Thoracic aorta (tissue), 2 donors: Measurements from ENCODE around the gene CCDC142. TPM values are rescaled to one million over a fixed set of nuclear protein-coding genes. Genes with fewer than 3 reads are reported as not detected.

Experiments
- ATAC-seq: fragments of 150-250 bp; one replicate; pipeline ENCODE4 v1.8.0; 2017; ENCODE audit warnings: low read depth; ENCODE audit not compliant: insufficient number of reproducible peaks, low FRiP score
- DNase-seq: peaks from one replicate; pipeline ENCODE4 v3.0.0-alpha.2; 2020; ENCODE audit warnings: low spot score
- H3K27ac ChIP-seq, 2 donors: fragments of 200-600 bp; sonication (generic); 1 replicate in 1 of 2; 2 replicates in 1 of 2; pipeline ENCODE4 v1.5.1; 2016; ENCODE audit warnings: mild to moderate bottlenecking in 2 of 2, moderate library complexity in 2 of 2
- H3K27me3 ChIP-seq: fragments of 200-600 bp; sonication (generic); replicated peaks from 2 replicates; pipeline ENCODE4 v1.6.0; 2016; ENCODE audit warnings: mild to moderate bottlenecking; ENCODE audit not compliant: insufficient read depth
- H3K36me3 ChIP-seq: fragments of 200-600 bp; sonication (generic); one replicate; pipeline ENCODE4 v1.5.1; 2016
- H3K4me1 ChIP-seq, 2 donors: fragments of 200-600 bp; sonication (generic); 1 replicate in 1 of 2; 2 replicates in 1 of 2; pipeline versions ENCODE4 v1.5.1 to v1.6.0; 2016; ENCODE audit warnings: low read depth in 2 of 2, mild to moderate bottlenecking in 1 of 2; ENCODE audit not compliant: control insufficient read depth in 1 of 2
- H3K4me3 ChIP-seq: fragments of 200-600 bp; sonication (generic); 2 replicates; pipeline ENCODE4 v1.5.1; 2016; ENCODE audit warnings: mild to moderate bottlenecking
- H3K9me3 ChIP-seq: fragments of 200-600 bp; sonication (generic); 2 replicates; pipeline ENCODE4 v1.5.1; 2016
- CTCF ChIP-seq: fragments of 200-600 bp; sonication (generic); IDR thresholded peaks from one replicate; pipeline ENCODE4 v1.5.1; 2019; ENCODE audit warnings: antibody characterized with exemption
- total RNA-seq, 2 donors: library from RNA; depleted of rRNA; stranded (reverse); fragments of >200 nt; gene quantifications; one replicate each; pipeline versions ENCODE4 v1.1.0 to v1.2.3, GENCODE V29; 2016

Gene CCDC142
- total RNA-seq, 2 donors from 2014 or later = 31.5 to 43.4 TPM

DNA sequence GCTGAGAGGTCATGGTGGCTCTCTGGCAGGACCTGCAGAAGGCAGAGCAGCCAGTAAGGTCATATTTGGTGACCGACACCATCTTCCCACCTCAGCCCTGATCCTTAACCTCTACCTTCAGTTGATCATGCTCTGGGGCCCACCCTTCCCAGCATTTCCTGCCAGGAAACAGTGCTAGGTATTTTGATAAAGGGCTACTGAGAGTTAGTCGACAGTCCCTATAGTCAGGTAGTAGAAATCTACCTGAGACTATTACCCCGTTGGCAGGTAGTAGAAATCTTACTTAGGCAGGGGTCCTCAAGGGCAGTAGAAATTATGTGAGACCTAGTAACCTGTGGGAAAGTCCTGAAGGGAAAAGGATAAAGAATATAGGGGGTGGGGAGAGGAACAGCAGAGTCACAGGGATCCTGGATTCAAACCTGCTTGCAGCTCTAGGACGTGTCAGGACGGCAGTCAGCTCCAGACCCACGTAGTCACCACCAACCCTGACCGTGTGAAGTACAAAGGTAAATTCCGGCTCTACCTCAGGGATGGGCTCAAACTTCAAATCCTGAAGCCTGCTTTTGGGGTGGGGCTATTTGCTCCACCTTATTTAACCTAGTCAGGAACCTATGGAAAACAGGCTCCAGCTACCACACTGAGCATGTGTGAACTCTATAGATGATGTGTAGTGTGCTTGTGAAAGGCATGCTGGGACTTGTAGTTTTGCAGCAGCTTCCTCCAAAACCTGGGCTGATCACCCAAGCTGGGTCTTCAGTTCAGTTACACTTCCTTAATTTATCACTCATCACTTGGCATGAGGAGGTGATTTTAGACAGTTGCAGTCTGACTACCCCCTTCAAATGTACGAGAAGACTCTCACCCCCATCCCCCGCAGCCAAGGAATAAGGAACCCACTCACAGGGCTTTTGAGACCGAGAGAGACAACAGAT, 43.2 kb upstream of the CCDC142 start, which contains the start of gene DQX1:
Gene DQX1 (minus strand): TSS at position 515 of the 932 bp plus-strand sequence. CDS start 502 bp downstream, at position 13.
- no peak within 1 kb of the TSS for H3K27ac ChIP-seq
- no peak for TF ChIP-seq CTCF
- peaks cover 11 to 19% of the 10 kb centered on the region in 2 donors for H3K4me1 ChIP-seq
- peaks cover 19% of the 10 kb centered on the region for H3K36me3 ChIP-seq
- H3K4me3 ChIP-seq = no peak within 1 kb of the TSS
- no peaks in the 10 kb centered on the region for H3K9me3 ChIP-seq
- ATAC-seq (no peak), DNase-seq (no peak)
- H3K27me3 ChIP-seq = no peaks in the 10 kb centered on the region

- Histone ChIP-seq H3K36me3 (peaks cover 19% of the 10 kb centered on the region), H3K4me3 (no peak overlapping the region), H3K4me1 (peaks cover 8 to 14% of the 10 kb centered on the region in 2 donors), H3K27me3 (no peaks in the 10 kb centered on the region), H3K27ac (no peak overlapping the region), H3K9me3 (no peaks in the 10 kb centered on the region)
- DNase-seq (no peak), ATAC-seq (no peak)
- no peak for TF ChIP-seq CTCF
Observed at GRCh38 chr2:74524955-74525716, 42.3 kb upstream of the CCDC142 start.

GRCh38 chr2:74524005-74524404, 41.2 kb upstream of the CCDC142 start:
- peaks cover 8 to 13% of the 10 kb centered on the region in 2 donors for H3K4me1 ChIP-seq
- peaks cover 19% of the 10 kb centered on the region for H3K36me3 ChIP-seq
- no peak for ATAC-seq
- no peak overlapping the region for H3K4me3 ChIP-seq
- peaks cover 3% of the 10 kb centered on the region for H3K27me3 ChIP-seq
- no peak for DNase-seq
- no peak for TF ChIP-seq CTCF
- H3K9me3 ChIP-seq = no peaks in the 10 kb centered on the region
- no peak overlapping the region for H3K27ac ChIP-seq

DNA sequence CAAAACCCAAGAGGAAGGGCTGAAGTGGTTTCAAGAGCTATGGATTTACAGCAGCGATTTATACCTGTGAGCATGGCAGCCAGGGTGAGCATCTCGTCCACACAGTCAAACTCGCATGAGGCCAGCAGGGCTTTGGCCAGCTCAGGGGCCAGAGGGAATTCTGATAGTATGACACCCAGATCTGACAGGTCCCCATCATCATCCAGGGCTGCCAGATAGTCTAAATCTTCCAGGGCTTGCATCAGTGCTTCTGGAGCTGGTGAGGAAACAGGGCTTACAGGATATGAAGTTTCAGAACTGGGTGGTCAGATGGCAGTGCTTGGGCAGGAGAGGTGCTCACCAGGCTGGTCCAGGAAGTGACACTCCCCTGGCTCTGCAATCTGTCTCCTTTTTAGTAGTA, 39.7 kb upstream of the CCDC142 start:
- Histone ChIP-seq H3K9me3 (no peaks in the 10 kb centered on the region), H3K4me1 (no peaks in the 10 kb centered on the region), H3K36me3 (peaks cover 15% of the 10 kb centered on the region), H3K27me3 (peaks cover 12% of the 10 kb centered on the region), H3K4me3 (no peak overlapping the region), H3K27ac (no peak overlapping the region)
- no peak for TF ChIP-seq CTCF
- DNase-seq = no peak
- no peak for ATAC-seq

GRCh38 chr2:74516650-74517049, 33.9 kb upstream of the CCDC142 start:
- no peak for TF ChIP-seq CTCF
- Histone ChIP-seq H3K4me3 (peak overlapping the region; percentile 51), H3K27me3 (peaks cover 62% of the 10 kb centered on the region), H3K36me3 (no peaks in the 10 kb centered on the region), H3K4me1 (peaks cover 8 to 29% of the 10 kb centered on the region in 2 donors), H3K27ac (no peak overlapping the region), H3K9me3 (no peaks in the 10 kb centered on the region)
- DNase-seq (no peak), ATAC-seq (no peak)
